T-helper 2 cell treated with Interferon-gamma antibody and Interleukin-4, amounts not matched to agents 100 ng/mL and 5 ng/mL, for 36 hours (primary cell): ENCODE results near the gene CXCR6. TPM values are rescaled to one million over a fixed set of nuclear protein-coding genes. Genes with fewer than 3 reads are reported as not detected.

Experiments used
- total RNA-seq: library from RNA; stranded (reverse); gene quantifications from 2 replicates; pipeline ENCODE4 v1.2.3, GENCODE V29; 2022

Gene CXCR6
- total RNA-seq, 1 donor from 2014 or later = 10.3 TPM

Other genes with a start within 250 kb of the CXCR6 start
- not detected in 2 replicates for gene SLC6A20, start 146.9 kb upstream of the CXCR6 start, total RNA-seq
- 6.5 and 7.0 TPM in 2 replicates for gene LZTFL1, start 101.3 kb upstream of the CXCR6 start, total RNA-seq
- not detected in 2 replicates for gene CCR9, start 56.9 kb upstream of the CXCR6 start, total RNA-seq
- 15.7 and 17.3 TPM in 2 replicates for gene FYCO1, start 52.4 kb downstream of the CXCR6 start, total RNA-seq
- gene XCR1, start 84.0 kb downstream of the CXCR6 start, total RNA-seq = 0.05 TPM in 1 of 2 replicates, not detected in the other